HCT116 (cell line): ENCODE data around the gene NFASC. TPM values are rescaled to one million over a fixed set of nuclear protein-coding genes. Genes with fewer than 3 reads are reported as not detected.

ENCODE experiments used
- ATAC-seq: fragments of 200-7000 bp; cut with Tn5 transposase; 2 replicates; pipeline ENCODE4 v1.9.1; 2020; ENCODE audit warnings: mild to moderate bottlenecking, moderate library complexity
- BruUV-seq: library from RNA; stranded (reverse); fragments of 400-500 nt; replicated peaks from 2 replicates; lab custom pipeline; 2021; lab: Mats Ljungman, UMichigan
- CTCF ChIA-PET: fragments of 300-600 bp; sonication (Branson Sonifier 250); formaldehyde crosslinking; loops from one replicate; lab custom pipeline; 2021; ENCODE audit warnings: antibody characterized with exemption; lab: Charles Lee
- POLR2A ChIA-PET: fragments of 300-600, 350-600 bp; sonication (Branson Sonifier 250); formaldehyde crosslinking; loops from one replicate; lab custom pipeline; 2021; ENCODE audit warnings: antibody characterized with exemption; lab: Charles Lee
- RAD21 ChIA-PET, 2 experiments: fragments of 300-600 bp; sonication (Branson Sonifier 250); formaldehyde crosslinking; loops; one replicate each; lab custom pipeline; 2023; ENCODE audit warnings: low total read pairs in 2 of 2; ENCODE audit not compliant: uncharacterized antibody in 2 of 2, unreplicated experiment in 2 of 2, low non-redundant PET in 1 of 2; lab: Charles Lee
- DNase-seq: peaks from one replicate; pipeline ENCODE4 v3.0.0-alpha.2; 2010; ENCODE audit warnings: low read depth, low spot score
- H2AFZ ChIP-seq: fragments of 200-600 bp; shearing (Covaris generic), sonication (generic); 2 replicates; pipeline ENCODE4 v1.6.1; 2017; ENCODE audit warnings: low read depth, mixed run types, mixed read lengths, antibody characterized with exemption, low read length; ENCODE audit not compliant: poor library complexity, severe bottlenecking
- H3K27ac ChIP-seq: 2 replicates; pipeline ENCODE4 v1.5.1; 2012; ENCODE audit warnings: low read depth, low read length
- H3K27me3 ChIP-seq: fragments of 200-600 bp; sonication (generic); 2 replicates; pipeline ENCODE4 v1.6.1; 2016; ENCODE audit warnings: mixed run types, low read length, mixed read lengths; ENCODE audit not compliant: insufficient read depth
- H3K36me3 ChIP-seq, 2 experiments: fragments of 200-500 bp in 1 of 2; fragments of 200-600 bp in 1 of 2; sonication (Bioruptor generic) in 1 of 2; sonication (generic) in 1 of 2; 2 replicates each; pipeline versions ENCODE4 v1.5.1 to v1.6.1; 2014 to 2016; ENCODE audit warnings: low read length in 2 of 2, inconsistent platforms in 1 of 2, mixed read lengths in 1 of 2, mixed run types in 1 of 2; ENCODE audit not compliant: insufficient read depth in 2 of 2, control insufficient read depth in 1 of 2
- H3K4me1 ChIP-seq, 2 experiments: fragments of 200-600 bp in 1 of 2; sonication (generic) in 1 of 2; 2 replicates each; pipeline versions ENCODE4 v1.5.1 to v1.6.1; 2012 to 2017; ENCODE audit warnings: low read length in 2 of 2, inconsistent platforms in 1 of 2, mild to moderate bottlenecking in 1 of 2, mixed read lengths in 1 of 2, mixed run types in 1 of 2, moderate library complexity in 1 of 2; ENCODE audit not compliant: insufficient read depth in 2 of 2, control insufficient read depth in 1 of 2
- H3K4me2 ChIP-seq: fragments of 200-600 bp; sonication (generic); 2 replicates; pipeline ENCODE4 v1.6.1; 2017; ENCODE audit warnings: mixed run types, low read length, mixed read lengths
- H3K4me3 ChIP-seq, 2 experiments: fragments of 200-600 bp in 1 of 2; sonication (generic) in 1 of 2; replicated peaks in 1 of 2; 2 replicates each; pipeline ENCODE4 v1.5.1; 2011 to 2016; ENCODE audit warnings: low read length in 2 of 2, control low read depth in 1 of 2, low read depth in 1 of 2, mild to moderate bottlenecking in 1 of 2, mixed read lengths in 1 of 2, mixed run types in 1 of 2
- H3K79me2 ChIP-seq: fragments of 200-600 bp; sonication (generic); 2 replicates; pipeline ENCODE4 v1.6.1; 2017; ENCODE audit warnings: mild to moderate bottlenecking, mixed run types, low read length, moderate library complexity, mixed read lengths; ENCODE audit not compliant: insufficient read depth
- H3K9ac ChIP-seq: fragments of 200-600 bp; sonication (generic); 2 replicates; pipeline ENCODE4 v1.6.1; 2016; ENCODE audit warnings: low read length, mixed read lengths
- H3K9me2 ChIP-seq: fragments of 200-600 bp; sonication (generic), shearing (Covaris generic); 2 replicates; pipeline ENCODE4 v1.6.1; 2017; ENCODE audit warnings: mixed run types, mild to moderate bottlenecking, moderate library complexity; ENCODE audit not compliant: insufficient read depth
- H3K9me3 ChIP-seq, 2 experiments: fragments of 200-500 bp in 1 of 2; fragments of 200-600 bp in 1 of 2; sonication (Bioruptor generic) in 1 of 2; sonication (generic) in 1 of 2; 2 replicates each; pipeline ENCODE4 v1.6.1; 2014 to 2017; ENCODE audit warnings: low read length in 2 of 2, mixed read lengths in 2 of 2, inconsistent platforms in 1 of 2, low read depth in 1 of 2, mild to moderate bottlenecking in 1 of 2, mixed run types in 1 of 2, moderate library complexity in 1 of 2; ENCODE audit not compliant: control insufficient read depth in 1 of 2, insufficient read depth in 1 of 2
- H4K20me1 ChIP-seq: fragments of 200-600 bp; sonication (generic), shearing (Covaris generic); 2 replicates; pipeline ENCODE4 v1.6.1; 2017; ENCODE audit warnings: mixed run types, mild to moderate bottlenecking, moderate library complexity; ENCODE audit not compliant: insufficient read depth
- ATF3 ChIP-seq: IDR thresholded peaks from 2 replicates; pipeline ENCODE4 v1.6.1; 2012
- CBX3 ChIP-seq: IDR thresholded peaks from 2 replicates; pipeline ENCODE4 v1.6.1; 2012; ENCODE audit warnings: low read depth
- CEBPB ChIP-seq: IDR thresholded peaks from 2 replicates; pipeline ENCODE4 v1.6.1; 2012; ENCODE audit warnings: low read depth
- EGR1 ChIP-seq: IDR thresholded peaks from 2 replicates; pipeline ENCODE4 v1.6.1; 2012; ENCODE audit warnings: low read depth
- EZH2phosphoT487 ChIP-seq: fragments of 200-600 bp; IDR thresholded peaks from 2 replicates; pipeline ENCODE4 v1.6.1; 2018; ENCODE audit warnings: antibody characterized with exemption, borderline replicate concordance
- MAX ChIP-seq: IDR thresholded peaks from 2 replicates; pipeline ENCODE4 v1.6.1; 2012
- REST ChIP-seq: IDR thresholded peaks from 2 replicates; pipeline ENCODE4 v1.6.1; 2012; ENCODE audit warnings: low read depth
- SIN3A ChIP-seq: IDR thresholded peaks from 2 replicates; pipeline ENCODE4 v1.6.1; 2012; ENCODE audit warnings: low read depth
- YY1 ChIP-seq: IDR thresholded peaks from 2 replicates; pipeline ENCODE4 v1.6.1; 2011; ENCODE audit warnings: low read length, low read depth, moderate library complexity, mild to moderate bottlenecking; ENCODE audit not compliant: insufficient replicate concordance; ENCODE audit errors: extremely low read depth
- ZBTB33 ChIP-seq: IDR thresholded peaks from 2 replicates; pipeline ENCODE4 v1.6.1; 2011; ENCODE audit warnings: mild to moderate bottlenecking, low read length, moderate library complexity; ENCODE audit not compliant: insufficient replicate concordance; ENCODE audit errors: extremely low read depth
- ZNF274 ChIP-seq: fragments of 200-500 bp; sonication (Bioruptor generic); IDR thresholded peaks from 2 replicates; pipeline ENCODE4 v1.6.1; 2014; ENCODE audit warnings: mild to moderate bottlenecking, low read depth, low read length, inconsistent platforms
- intact Hi-C: fragments of 100-400 bp; cut with micrococcal nuclease; formaldehyde crosslinking; loops from 2 replicates; pipeline ENCODE4 v1.10.0; 2022
- total RNA-seq: library from RNA; stranded (reverse); gene quantifications from one replicate; pipeline ENCODE4 v1.2.1, GENCODE V29; 2021; ENCODE audit not compliant: unreplicated experiment

The NFASC gene
- total RNA-seq, 1 experiment from 2014 or later = 0.57 TPM

GRCh38 chr1:204920511-204920910 is 49.8 kb downstream of the NFASC start:
- H3K9me3 ChIP-seq = no peaks in the 10 kb centered on the region
- no peaks in the 10 kb centered on the region for H3K36me3 ChIP-seq
- peaks cover 4 to 14% of the 10 kb centered on the region in 2 experiments; a peak in 3 of 4 replicates for H3K4me1 ChIP-seq
- no peaks in the 10 kb centered on the region for H4K20me1 ChIP-seq
- no peak for DNase-seq
- intact Hi-C loops = no loop called here
- no peak overlapping the region for H2AFZ ChIP-seq
- H3K4me2 ChIP-seq = no peak overlapping the region
- no peaks in the 10 kb centered on the region; the same call in 1 of the 2 replicates for H3K27me3 ChIP-seq
- no peak for ATAC-seq
- no TSS peak for BruUV-seq
- H3K9me2 ChIP-seq = no peaks in the 10 kb centered on the region
- CTCF ChIA-PET = no interaction called here
- no peak overlapping the region for H3K9ac ChIP-seq
- H3K79me2 ChIP-seq = no peaks in the 10 kb centered on the region
- TF ChIP-seq ZNF274 (no peak), MAX (no peak), ZBTB33 (no peak)
- RAD21 ChIA-PET = no interaction called here
- H3K27ac ChIP-seq = no peak overlapping the region
- no peak overlapping the region for H3K4me3 ChIP-seq
- POLR2A ChIA-PET = no interaction called here

GRCh38 chr1:204920967-204921366 is 50.3 kb downstream of the NFASC start:
- Histone ChIP-seq H3K4me3 (no peak overlapping the region), H3K9me3 (no peaks in the 10 kb centered on the region), H3K27me3 (peaks cover 3% of the 10 kb centered on the region; the same call in 1 of the 2 replicates), H3K27ac (no peak overlapping the region), H3K4me1 (peaks cover 4 to 11% of the 10 kb centered on the region in 2 experiments; a peak in 3 of 4 replicates), H2AFZ (no peak overlapping the region), H3K36me3 (no peaks in the 10 kb centered on the region), H3K9me2 (no peaks in the 10 kb centered on the region), H4K20me1 (no peaks in the 10 kb centered on the region), H3K79me2 (no peaks in the 10 kb centered on the region), H3K4me2 (no peak overlapping the region), H3K9ac (no peak overlapping the region)
- ChIA-PET RAD21 (no interaction called here), CTCF (no interaction called here), POLR2A (no interaction called here)
- intact Hi-C loops = no loop called here
- no TSS peak for BruUV-seq
- DNase-seq = no peak
- ATAC-seq = no peak
- TF ChIP-seq CEBPB (no peak), ATF3 (no peak), EZH2phosphoT487 (no peak), ZBTB33 (no peak), CBX3 (no peak), YY1 (no peak), EGR1 (no peak), SIN3A (no peak), REST (no peak)
